ENCODE results near the gene SLC25A22.

Gene SLC25A22

DNA sequence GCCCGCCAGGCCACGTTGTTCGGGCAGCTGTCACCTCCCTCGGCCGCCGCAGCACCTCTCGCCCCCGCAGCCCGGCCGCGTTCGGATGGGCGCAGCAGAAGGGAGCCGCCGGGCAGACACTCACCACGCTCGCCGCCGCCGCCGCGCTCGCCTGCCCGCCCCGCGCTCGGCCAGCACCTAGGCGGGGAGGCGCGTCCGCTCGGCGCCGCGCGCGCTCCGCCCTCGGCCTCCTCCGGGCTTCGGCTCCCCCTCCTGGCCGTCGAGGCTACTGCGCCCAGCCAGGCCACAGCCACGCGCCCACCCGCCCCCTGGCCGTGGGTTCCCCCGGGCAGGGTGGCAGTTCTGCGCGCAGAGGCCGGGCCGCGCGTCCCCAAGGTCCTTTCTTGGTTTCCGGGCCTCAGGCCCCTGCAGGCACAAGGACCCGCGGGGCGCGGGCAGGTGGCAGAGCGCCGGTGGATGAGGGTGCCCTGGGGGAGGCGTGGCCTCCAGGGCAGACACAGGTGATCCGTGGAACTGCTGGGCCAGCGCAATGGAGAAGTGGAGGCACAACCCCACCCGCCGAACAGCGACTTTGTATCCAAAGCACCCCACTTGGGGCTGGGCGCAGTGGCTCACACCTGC, at the start of gene SLC25A22:
Gene SLC25A22 (minus strand): TSS at position 189 of the 621 bp plus-strand sequence. CDS start 3,275 bp downstream, outside the sequence.
- DNase-seq, result peak; percentile 71 to 91

DNA sequence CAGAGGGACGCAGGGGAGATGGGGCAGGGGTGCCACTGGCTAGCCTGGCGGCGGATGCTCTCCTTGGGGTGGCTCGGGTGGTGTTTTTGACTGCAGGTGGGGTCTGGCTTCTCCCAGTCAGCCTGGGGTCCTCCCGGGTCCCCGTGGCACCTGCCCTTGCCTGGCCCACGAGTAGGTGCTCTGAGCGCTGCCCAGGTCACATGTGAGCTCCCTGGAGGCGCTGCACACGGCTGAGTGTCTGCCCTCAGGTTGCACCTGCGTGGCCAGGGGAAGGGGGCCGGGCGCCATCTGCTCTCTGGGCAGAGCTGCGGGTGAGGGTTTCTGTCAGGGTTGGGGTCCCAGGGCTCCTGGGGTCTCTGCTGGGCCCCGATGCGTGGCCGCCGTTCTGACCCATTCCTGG, 49.8 kb upstream of the SLC25A22 start:
- DNase-seq, result no peak

DNA sequence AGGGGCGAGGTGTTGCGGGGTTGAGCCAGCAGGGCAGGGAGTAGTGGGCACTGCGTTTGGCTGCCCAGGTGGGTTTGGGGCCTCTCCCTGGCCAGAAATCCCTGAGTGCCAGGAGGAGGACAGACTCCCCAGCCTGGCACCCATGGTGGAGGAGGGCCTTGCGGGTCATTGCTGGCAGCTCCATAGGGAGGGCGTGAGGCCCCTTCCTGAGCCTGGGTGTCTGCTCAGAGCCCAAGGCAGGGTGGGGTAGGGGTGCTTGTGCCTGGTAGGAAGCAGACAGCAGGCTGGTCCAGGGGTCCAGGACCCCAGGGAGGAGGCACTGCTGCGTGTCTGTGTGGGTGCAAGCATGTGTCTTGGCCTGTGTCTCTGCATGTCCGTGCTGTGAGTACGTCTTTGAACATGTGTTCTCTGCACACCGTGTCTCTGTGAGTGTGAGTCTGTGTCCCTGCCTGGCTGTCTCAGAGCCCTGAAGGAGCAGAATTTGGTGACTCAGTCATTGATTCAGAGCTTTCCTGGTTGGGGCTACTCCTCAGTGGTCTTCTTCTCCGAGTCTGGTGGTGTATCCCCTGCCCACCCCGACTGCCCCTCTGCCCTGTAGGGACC, 48.5 kb upstream of the SLC25A22 start:
- DNase-seq, result no peak

DNA sequence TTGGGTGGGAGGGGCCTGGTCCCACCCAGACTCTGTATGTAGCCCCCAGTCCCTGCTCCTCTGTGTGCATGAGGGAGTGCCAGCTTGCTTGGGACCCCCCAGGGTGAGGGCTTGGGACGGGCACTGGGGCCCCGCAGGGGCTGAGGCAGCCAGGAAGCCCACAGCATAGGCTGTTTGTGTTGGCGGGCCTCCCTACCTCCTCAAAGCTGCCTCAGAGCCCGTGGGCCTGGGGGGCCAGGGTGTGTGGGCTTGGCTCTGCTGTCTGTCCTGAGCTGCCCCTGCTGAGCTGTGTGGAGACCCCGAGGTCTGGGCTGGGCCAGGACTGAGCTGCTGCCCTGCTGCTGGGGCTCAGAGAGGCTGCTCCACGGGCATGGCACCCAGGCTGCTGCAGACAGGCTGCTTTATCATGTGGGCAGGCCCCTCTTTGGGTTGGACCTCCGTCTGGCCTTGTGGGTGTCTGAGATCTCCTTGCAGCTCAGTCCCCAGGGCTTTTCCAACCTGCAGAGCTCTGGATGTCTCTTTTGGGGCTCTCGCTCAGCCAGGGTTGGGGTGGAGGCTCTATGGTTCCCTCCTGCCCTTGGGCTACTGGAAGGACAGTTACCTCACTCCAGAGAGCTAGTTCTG, 47.9 kb upstream of the SLC25A22 start:
- no peak for DNase-seq

GRCh38 chr11:844693-845644, 46.9 kb upstream of the SLC25A22 start:
- peak; percentile 28 to 60 for DNase-seq

GRCh38 chr11:843818-844692, 46.0 kb upstream of the SLC25A22 start:
- DNase-seq, result peak in 1 of 2 donors; percentile 56

GRCh38 chr11:843086-843734, 45.1 kb upstream of the SLC25A22 start:
- no peak for DNase-seq

- peak; percentile 71 to 88 for DNase-seq
Observed at GRCh38 chr11:842370-843002, 44.4 kb upstream of the SLC25A22 start, which contains the start of the genes POLR2L and TSPAN4. Gene POLR2L (minus strand): TSS chr11:842529. CDS start chr11:842508, 21 bp downstream. Gene TSPAN4 (plus strand): TSS chr11:842852. CDS start chr11:850305, 7,453 bp downstream.

GRCh38 chr11:841981-842369, 43.9 kb upstream of the SLC25A22 start:
- no peak for DNase-seq

- no peak for DNase-seq
Observed at GRCh38 chr11:839875-840617, 42.0 kb upstream of the SLC25A22 start.

DNA sequence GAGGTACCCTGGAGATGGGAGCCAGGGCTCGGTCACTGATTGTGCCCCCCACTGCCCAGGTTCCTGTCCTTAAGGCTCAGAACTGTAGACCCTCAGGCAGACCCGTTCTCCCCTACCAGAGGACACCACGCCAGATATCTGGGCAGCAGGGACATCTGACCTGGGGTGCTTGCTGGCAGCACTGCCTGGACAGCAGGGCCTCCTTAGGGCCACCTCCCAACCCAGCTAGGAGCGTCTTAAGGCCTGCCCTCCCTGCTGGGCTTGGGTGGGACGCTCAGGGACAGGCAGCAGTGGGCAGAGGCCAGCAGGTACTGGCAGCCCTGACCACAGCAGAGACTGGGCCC, 41.2 kb upstream of the SLC25A22 start:
- DNase-seq, result no peak

DNA sequence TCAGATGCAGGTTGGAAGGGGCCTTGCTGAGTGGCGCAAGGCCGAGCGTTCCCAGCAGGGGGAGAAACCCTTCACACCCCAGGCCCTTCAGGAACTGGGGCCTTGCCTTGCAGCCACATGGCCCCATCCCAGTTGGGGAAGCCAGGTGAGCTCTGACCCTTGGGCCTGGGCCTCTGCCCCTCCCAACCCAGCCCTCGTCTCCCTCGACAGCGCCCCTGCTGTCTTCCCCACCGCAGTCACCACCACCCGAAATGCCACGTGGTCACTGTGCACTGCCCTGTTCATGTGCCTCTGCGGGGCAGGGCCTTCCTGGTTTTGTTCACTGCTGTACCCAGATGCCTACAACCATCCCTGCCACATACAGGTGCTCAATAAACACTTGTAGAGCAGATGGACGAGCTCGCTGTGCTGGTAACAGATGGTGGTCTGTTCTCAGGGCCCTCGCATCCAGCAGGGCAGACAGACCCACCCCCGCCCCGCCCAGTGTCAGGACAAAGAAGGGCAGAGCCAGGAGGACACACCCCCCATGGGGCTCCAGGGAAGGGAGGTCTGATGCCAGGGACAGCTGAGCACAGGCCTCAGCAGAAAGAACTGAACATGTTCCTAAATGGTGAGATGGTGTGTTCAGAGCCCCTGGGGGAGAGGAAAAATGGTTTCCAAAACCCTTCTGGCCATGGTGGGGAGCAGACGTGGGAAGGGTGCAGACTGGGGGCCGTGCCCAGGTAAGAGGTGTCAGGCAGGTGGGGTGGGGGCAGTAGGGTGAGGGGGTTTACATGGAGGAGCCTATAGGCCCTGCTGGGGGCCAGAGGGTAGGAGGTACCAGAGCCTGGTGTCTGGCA, 40.6 kb upstream of the SLC25A22 start:
- no peak for DNase-seq

- DNase-seq, result no peak
Observed at GRCh38 chr11:837990-838307, 39.9 kb upstream of the SLC25A22 start.

DNA sequence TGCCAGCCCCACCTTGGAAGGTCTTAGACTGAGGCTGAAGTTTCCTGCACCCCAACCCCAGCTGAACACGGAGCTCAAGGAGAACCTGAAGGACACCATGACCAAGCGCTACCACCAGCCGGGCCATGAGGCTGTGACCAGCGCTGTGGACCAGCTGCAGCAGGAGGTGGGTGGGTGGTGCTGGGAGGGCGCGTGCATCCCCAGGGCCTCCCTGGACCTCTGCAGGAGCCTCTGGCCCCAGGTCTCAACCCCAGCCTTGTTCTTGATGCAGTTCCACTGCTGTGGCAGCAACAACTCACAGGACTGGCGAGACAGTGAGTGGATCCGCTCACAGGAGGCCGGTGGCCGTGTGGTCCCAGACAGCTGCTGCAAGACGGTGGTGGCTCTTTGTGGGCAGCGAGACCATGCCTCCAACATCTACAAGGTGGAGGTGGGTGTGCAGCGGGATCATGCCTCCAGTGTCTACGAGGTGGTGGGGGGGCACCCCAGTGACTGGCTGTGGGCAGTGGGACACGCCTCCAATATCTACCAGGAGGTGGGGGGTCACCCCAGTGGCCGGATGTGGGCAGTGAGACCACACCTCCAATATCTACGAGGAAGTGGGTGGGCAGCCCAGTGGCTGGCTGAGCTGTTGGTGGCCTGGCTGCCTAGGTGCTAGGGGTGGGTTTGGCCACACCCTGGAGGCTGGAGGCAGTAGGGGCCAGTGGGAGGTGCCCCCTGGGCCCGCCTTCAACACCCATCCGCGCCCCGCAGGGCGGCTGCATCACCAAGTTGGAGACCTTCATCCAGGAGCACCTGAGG, 39.3 kb upstream of the SLC25A22 start:
- no peak for DNase-seq

DNA sequence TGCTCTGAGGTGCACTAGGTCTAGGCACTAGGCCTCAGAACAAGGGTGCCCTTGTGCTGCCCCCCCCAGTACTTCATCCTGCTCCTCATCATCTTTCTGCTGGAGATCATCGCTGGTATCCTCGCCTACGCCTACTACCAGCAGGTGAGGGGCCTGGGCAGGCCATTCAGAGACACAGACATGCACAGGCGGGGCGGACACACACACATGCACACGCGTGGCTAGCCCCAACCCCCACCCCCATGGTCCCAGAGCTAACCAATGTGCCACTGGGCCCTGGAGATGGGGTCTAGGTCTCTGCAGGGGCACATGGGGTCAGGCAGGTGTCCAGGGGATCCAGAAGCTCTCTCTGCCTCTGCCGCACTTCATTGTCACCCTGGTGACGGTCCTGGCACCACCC, 38.6 kb upstream of the SLC25A22 start:
- no peak for DNase-seq

- DNase-seq, result no peak
Observed at GRCh38 chr11:836274-836673, 38.2 kb upstream of the SLC25A22 start.

GRCh38 chr11:834371-835316, 36.6 kb upstream of the SLC25A22 start:
- peak; percentile 34 to 51 for DNase-seq

Measured in inflammatory macrophage treated with lipopolysaccharide for 1 hour (primary cell).